ENCODE results near the gene MACROD2.
"Not testable (repeated sequence)": the region's sequence is repeated elsewhere in the genome, so short reads cannot be mapped to it uniquely, and the experiment has no call there.

The MACROD2 gene

GRCh38 chr20:15146948-15147347 is 1151.6 kb downstream of the MACROD2 start:
- DNase-seq, result no peak

GRCh38 chr20:15154070-15154469 is 1158.8 kb downstream of the MACROD2 start:
- no peak for DNase-seq

GRCh38 chr20:15155848-15156401 is 1160.6 kb downstream of the MACROD2 start:
- no peak for DNase-seq

GRCh38 chr20:15158533-15158932 is 1163.2 kb downstream of the MACROD2 start:
- DNase-seq, result no peak

- DNase-seq, result no peak
These were observed 1166.8 kb downstream of the MACROD2 start for GRCh38 chr20:15162079-15162647.

GRCh38 chr20:15163632-15164031 is 1168.3 kb downstream of the MACROD2 start:
- DNase-seq, result no peak

- DNase-seq, result no peak
These were observed 1169.4 kb downstream of the MACROD2 start for GRCh38 chr20:15164726-15165125.

GRCh38 chr20:15166744-15167143 is 1171.4 kb downstream of the MACROD2 start:
- DNase-seq, result no peak

- DNase-seq, result no peak
These were observed 1175.7 kb downstream of the MACROD2 start for GRCh38 chr20:15171016-15171415.

- DNase-seq, result no peak
These were observed 1181.6 kb downstream of the MACROD2 start for GRCh38 chr20:15176929-15177328.

GRCh38 chr20:15178581-15178980 is 1183.3 kb downstream of the MACROD2 start:
- no peak for DNase-seq

GRCh38 chr20:15179381-15179780 is 1184.1 kb downstream of the MACROD2 start:
- no peak for DNase-seq

- DNase-seq, result no peak
These were observed 1184.5 kb downstream of the MACROD2 start for GRCh38 chr20:15179781-15180180.

GRCh38 chr20:15185322-15185721 is 1190.0 kb downstream of the MACROD2 start:
- DNase-seq, result no peak

GRCh38 chr20:15185913-15186312 is 1190.6 kb downstream of the MACROD2 start:
- DNase-seq, result no peak

- no peak for DNase-seq
These were observed 1192.3 kb downstream of the MACROD2 start for GRCh38 chr20:15187612-15188011.

GRCh38 chr20:15188415-15188814 is 1193.1 kb downstream of the MACROD2 start:
- no peak for DNase-seq

GRCh38 chr20:15191082-15191723 is 1195.9 kb downstream of the MACROD2 start:
- DNase-seq, result no peak

GRCh38 chr20:15195378-15195777 is 1200.1 kb downstream of the MACROD2 start:
- no peak for DNase-seq

- DNase-seq, result no peak
These were observed 1201.4 kb downstream of the MACROD2 start for GRCh38 chr20:15196547-15197255.

- DNase-seq, result not testable (repeated sequence)
These were observed 1202.7 kb downstream of the MACROD2 start for GRCh38 chr20:15198017-15198416.

- DNase-seq, result no peak
These were observed 1204.4 kb downstream of the MACROD2 start for GRCh38 chr20:15199698-15200097.

- no peak for DNase-seq
These were observed 1204.8 kb downstream of the MACROD2 start for GRCh38 chr20:15200147-15200565.

- DNase-seq, result no peak
These were observed 1206.3 kb downstream of the MACROD2 start for GRCh38 chr20:15201602-15202001.

Data from NCI-H526 treated with DMSO at 0.1 percent for 48 hours (cell line).